Measurements from ENCODE around the gene FOXA3.

FOXA3 gene

GRCh38 chr19:45852145-45852750 is 11.9 kb upstream of the FOXA3 start:
- TF ChIP-seq ESRRG (CRISPR knock-in tag; IDR thresholded peaks at IDR 0.05), result no peak
- TF ChIP-seq TSHZ2 (CRISPR knock-in tag; IDR thresholded peaks at IDR 0.05), result no peak
- no peak for TF ChIP-seq ZNF565 (CRISPR knock-in tag; conservative IDR thresholded peaks at IDR 0.05; ENCODE audit: low read depth)
- no peak for TF ChIP-seq RARB (CRISPR knock-in tag; IDR thresholded peaks at IDR 0.05)
- no peak for TF ChIP-seq PPARA (CRISPR knock-in tag; IDR thresholded peaks at IDR 0.05; ENCODE audit: borderline replicate concordance)
- TF ChIP-seq ZC3H10 (CRISPR knock-in tag; IDR thresholded peaks at IDR 0.05), result no peak
- TF ChIP-seq ZNF8 (CRISPR knock-in tag; IDR thresholded peaks at IDR 0.05), result no peak
- no peak for TF ChIP-seq POU6F1 (CRISPR knock-in tag; IDR thresholded peaks at IDR 0.05; ENCODE audit: borderline replicate concordance, low read depth)
- TF ChIP-seq ARNTL (CRISPR knock-in tag; IDR thresholded peaks at IDR 0.05; ENCODE audit: borderline replicate concordance, low read depth), result no peak
- TF ChIP-seq GLIS3 (CRISPR knock-in tag; IDR thresholded peaks at IDR 0.05), result no peak
- TF ChIP-seq OSR1 (CRISPR knock-in tag; IDR thresholded peaks at IDR 0.05), result no peak
- TF ChIP-seq CSDC2 (CRISPR knock-in tag; IDR thresholded peaks at IDR 0.05), result no peak
- no peak for TF ChIP-seq BACH2 (CRISPR knock-in tag; IDR thresholded peaks at IDR 0.05; ENCODE audit: borderline replicate concordance)
- TF ChIP-seq TOX (CRISPR knock-in tag; IDR thresholded peaks at IDR 0.05; ENCODE audit: borderline replicate concordance), result no peak
- TF ChIP-seq ZNF70 (CRISPR knock-in tag; IDR thresholded peaks at IDR 0.05), result no peak
- TF ChIP-seq CSRNP3 (CRISPR knock-in tag; IDR thresholded peaks at IDR 0.05), result no peak
- ATAC-seq, result no peak

GRCh38 chr19:45852983-45853382 is 11.1 kb upstream of the FOXA3 start:
- TF ChIP-seq ZFP30 (CRISPR knock-in tag; IDR thresholded peaks at IDR 0.05) (no peak), CSRNP3 (CRISPR knock-in tag; IDR thresholded peaks at IDR 0.05) (no peak), BACH2 (CRISPR knock-in tag; IDR thresholded peaks at IDR 0.05; ENCODE audit: borderline replicate concordance) (no peak), ESRRG (CRISPR knock-in tag; IDR thresholded peaks at IDR 0.05) (no peak), ZNF70 (CRISPR knock-in tag; IDR thresholded peaks at IDR 0.05) (no peak), ZFP3 (CRISPR knock-in tag; IDR thresholded peaks at IDR 0.05) (no peak), TCF4 (CRISPR knock-in tag; IDR thresholded peaks at IDR 0.05; ENCODE audit: borderline replicate concordance) (no peak), PPARA (CRISPR knock-in tag; IDR thresholded peaks at IDR 0.05; ENCODE audit: borderline replicate concordance) (no peak), ISL1 (CRISPR knock-in tag; IDR thresholded peaks at IDR 0.05) (no peak), ZNF565 (CRISPR knock-in tag; conservative IDR thresholded peaks at IDR 0.05; ENCODE audit: low read depth) (no peak), ARNTL (CRISPR knock-in tag; IDR thresholded peaks at IDR 0.05; ENCODE audit: borderline replicate concordance, low read depth) (no peak)
- no peak for ATAC-seq

- ATAC-seq, result no peak
- TF ChIP-seq PATZ1 (CRISPR knock-in tag; IDR thresholded peaks at IDR 0.05; ENCODE audit: borderline replicate concordance) (no peak), CREB5 (CRISPR knock-in tag; IDR thresholded peaks at IDR 0.05; ENCODE audit: low read depth) (no peak), GLIS3 (CRISPR knock-in tag; IDR thresholded peaks at IDR 0.05) (no peak), CSDC2 (CRISPR knock-in tag; IDR thresholded peaks at IDR 0.05) (no peak), ZNF70 (CRISPR knock-in tag; IDR thresholded peaks at IDR 0.05) (no peak), PPARA (CRISPR knock-in tag; IDR thresholded peaks at IDR 0.05; ENCODE audit: borderline replicate concordance) (no peak), BACH2 (CRISPR knock-in tag; IDR thresholded peaks at IDR 0.05; ENCODE audit: borderline replicate concordance) (no peak), SNAI2 (CRISPR knock-in tag; IDR thresholded peaks at IDR 0.05) (no peak), TOX (CRISPR knock-in tag; IDR thresholded peaks at IDR 0.05; ENCODE audit: borderline replicate concordance) (no peak), RARB (CRISPR knock-in tag; IDR thresholded peaks at IDR 0.05) (no peak), ZFP30 (CRISPR knock-in tag; IDR thresholded peaks at IDR 0.05) (no peak), ISL1 (CRISPR knock-in tag; IDR thresholded peaks at IDR 0.05) (no peak), OSR1 (CRISPR knock-in tag; IDR thresholded peaks at IDR 0.05) (no peak), ZNF8 (CRISPR knock-in tag; IDR thresholded peaks at IDR 0.05) (no peak), POU6F1 (CRISPR knock-in tag; IDR thresholded peaks at IDR 0.05; ENCODE audit: borderline replicate concordance, low read depth) (no peak)
These were observed 9.9 kb upstream of the FOXA3 start for GRCh38 chr19:45854167-45854778.
